Endothelial cell of umbilical vein (primary cell): ENCODE data around the gene NEK8. TPM values are rescaled to one million over a fixed set of nuclear protein-coding genes. Genes with fewer than 3 reads are reported as not detected.

Source experiments
- BruUV-seq: library from RNA; stranded (reverse); fragments of 400-500 nt; replicated peaks from 2 replicates; lab custom pipeline; 2021; lab: Mats Ljungman, UMichigan
- CTCF ChIA-PET: fragments of 300-600, 350-600 bp; sonication (Branson Sonifier 250); formaldehyde crosslinking; loops from one replicate; lab custom pipeline; 2021; ENCODE audit warnings: antibody characterized with exemption, inconsistent platforms; lab: Charles Lee
- POLR2A ChIA-PET: fragments of 300-600, 350-600 bp; sonication (Branson Sonifier 250); formaldehyde crosslinking; loops from one replicate; lab custom pipeline; 2021; ENCODE audit warnings: antibody characterized with exemption, inconsistent platforms; lab: Charles Lee
- DNase-seq: peaks from one replicate; pipeline ENCODE4 v3.0.0-alpha.2; 2011; ENCODE audit warnings: low read depth, low spot score
- FAIRE-seq: peaks from 2 replicates; lab custom pipeline; 2011; peaks lifted over from hg19 to GRCh38; lab: Jason Lieb, UNC
- H2AFZ ChIP-seq: 2 replicates; pipeline ENCODE4 v1.6.0; 2012; ENCODE audit warnings: low read depth, low read length, control low read depth, inconsistent platforms
- H3K27ac ChIP-seq: 2 replicates; pipeline ENCODE4 v1.5.1; 2011; ENCODE audit warnings: low read depth, mild to moderate bottlenecking, control low read depth, low read length, moderate library complexity; ENCODE audit not compliant: insufficient read depth
- H3K27me3 ChIP-seq, 2 experiments: 2 replicates each; pipeline versions ENCODE4 v1.6.0 to v1.6.1; 2011; ENCODE audit warnings: low read length in 2 of 2, mixed read lengths in 1 of 2; ENCODE audit not compliant: control insufficient read depth in 2 of 2, insufficient read depth in 2 of 2
- H3K36me3 ChIP-seq, 2 experiments: 2 replicates in 1 of 2; 3 replicates in 1 of 2; pipeline ENCODE4 v1.5.1; 2011; ENCODE audit warnings: low read length in 2 of 2, mild to moderate bottlenecking in 1 of 2, moderate library complexity in 1 of 2; ENCODE audit not compliant: control insufficient read depth in 2 of 2, insufficient read depth in 2 of 2; ENCODE audit errors: extremely low read depth in 1 of 2
- H3K4me1 ChIP-seq: 3 replicates; pipeline ENCODE4 v1.5.1; 2011; ENCODE audit warnings: mild to moderate bottlenecking, low read length; ENCODE audit not compliant: control insufficient read depth, insufficient read depth; ENCODE audit errors: extremely low read depth
- H3K4me2 ChIP-seq: 2 replicates; pipeline ENCODE4 v1.6.1; 2011; ENCODE audit warnings: low read length, control low read depth, mixed read lengths; ENCODE audit not compliant: insufficient read depth
- H3K4me3 ChIP-seq, 3 experiments: fragments of 200-600 bp in 1 of 3; sonication (generic), shearing (Covaris generic) in 1 of 3; replicated peaks in 1 of 3; 2 replicates each; pipeline ENCODE4 v1.5.1; 2011 to 2016; ENCODE audit warnings: control low read depth in 3 of 3, low read length in 3 of 3, mild to moderate bottlenecking in 2 of 3, inconsistent platforms in 1 of 3, low read depth in 1 of 3, moderate library complexity in 1 of 3; ENCODE audit not compliant: insufficient read depth in 1 of 3
- H3K79me2 ChIP-seq: 2 replicates; pipeline ENCODE4 v1.6.0; 2012; ENCODE audit warnings: low read length, inconsistent platforms; ENCODE audit not compliant: control insufficient read depth, insufficient read depth
- H3K9ac ChIP-seq: replicated peaks from 2 replicates; pipeline ENCODE3; 2011; ENCODE audit warnings: low read length, control low read depth; ENCODE audit not compliant: insufficient read depth; ENCODE audit errors: extremely low read depth
- H3K9me1 ChIP-seq: replicated peaks from 3 replicates; pipeline ENCODE4 v1.6.0; 2011; ENCODE audit warnings: mild to moderate bottlenecking, low read length; ENCODE audit not compliant: control insufficient read depth, insufficient read depth; ENCODE audit errors: extremely low read depth
- H3K9me3 ChIP-seq: replicated peaks from 2 replicates; pipeline ENCODE4 v1.5.1; 2012; ENCODE audit warnings: low read length, inconsistent platforms; ENCODE audit not compliant: control insufficient read depth, insufficient read depth
- H4K20me1 ChIP-seq: replicated peaks from 2 replicates; pipeline ENCODE3; 2011; ENCODE audit warnings: mild to moderate bottlenecking, low read length; ENCODE audit not compliant: control insufficient read depth, insufficient read depth; ENCODE audit errors: extremely low read depth
- EZH2 ChIP-seq: IDR thresholded peaks from 2 replicates; pipeline ENCODE4 v1.6.1; 2012; ENCODE audit warnings: borderline replicate concordance, low read depth, mild to moderate bottlenecking, moderate library complexity, low read length, inconsistent platforms; ENCODE audit not compliant: severe bottlenecking
- FOS ChIP-seq: IDR thresholded peaks from 2 replicates; pipeline ENCODE4 v1.6.1; 2011; ENCODE audit warnings: mild to moderate bottlenecking, low read length, moderate library complexity, borderline replicate concordance; ENCODE audit not compliant: insufficient read depth
- GATA2 ChIP-seq: IDR thresholded peaks from 2 replicates; pipeline ENCODE4 v1.7.0; 2011; ENCODE audit warnings: low read depth, mild to moderate bottlenecking, moderate library complexity, mixed read lengths, low read length; ENCODE audit not compliant: insufficient read length, insufficient read depth
- JUN ChIP-seq: IDR thresholded peaks from 2 replicates; pipeline ENCODE4 v1.6.1; 2011; ENCODE audit warnings: borderline replicate concordance, low read depth; ENCODE audit not compliant: insufficient read length, insufficient read depth
- MYC ChIP-seq: IDR thresholded peaks from one replicate; pipeline ENCODE4 v1.6.1; 2011; ENCODE audit warnings: mild to moderate bottlenecking, low read depth, low read length
- POLR2A ChIP-seq: IDR thresholded peaks from 2 replicates; pipeline ENCODE4 v1.6.1; 2012; ENCODE audit warnings: low read depth, mild to moderate bottlenecking, control low read depth, low read length
- POLR2AphosphoS5 ChIP-seq: IDR thresholded peaks from 2 replicates; pipeline ENCODE4 v1.6.1; 2012; ENCODE audit warnings: low read depth, mild to moderate bottlenecking, control low read depth, low read length, moderate library complexity; ENCODE audit not compliant: insufficient read depth
- dilution Hi-C: fragments of 300-500 bp; cut with MboI; formaldehyde crosslinking; loops from one replicate; pipeline ENCODE4 v1.15.0; 2019; ENCODE audit warnings: low sequenced_read_pairs; ENCODE audit not compliant: extremely low pct_ligation_motif_present
- intact Hi-C: fragments of 100-400 bp; cut with micrococcal nuclease; formaldehyde crosslinking; loops from one replicate; pipeline ENCODE4 v1.10.0; 2022
- polyA plus RNA-seq, 4 experiments: library from polyadenylated mRNA; depleted of rRNA in 3 of 4; stranded (reverse) in 3 of 4; unstranded in 1 of 4; fragments of >200 nt; gene quantifications; 2 replicates each; pipeline versions ENCODE4 v1.2.1 to v1.2.3, GENCODE V29; 2011 to 2012; ENCODE audit warnings: missing spikeins in 1 of 4
- total RNA-seq: library from RNA; stranded (reverse); gene quantifications from 2 replicates; pipeline ENCODE4 v1.2.3, GENCODE V29; 2021
- TF ChIP-seq, protein P1 (sequence below): IDR thresholded peaks from 2 replicates; pipeline ENCODE4 v1.6.1; 2011; ENCODE audit not compliant: insufficient read depth, insufficient read length
- TF ChIP-seq, protein P2 (sequence below), 2 donors: IDR thresholded peaks; 1 replicate in 1 of 2; 2 replicates in 1 of 2; pipeline ENCODE4 v1.5.1; 2011; ENCODE audit warnings: low read length in 2 of 2, mild to moderate bottlenecking in 2 of 2, moderate library complexity in 2 of 2, control low read depth in 1 of 2, inconsistent platforms in 1 of 2, low read depth in 1 of 2; ENCODE audit not compliant: insufficient read depth in 1 of 2; ENCODE audit errors: extremely low read depth in 1 of 2

NEK8 gene
- total and polyA plus RNA-seq, 2 donors (not counting 3 experiments of a cell fraction or from before 2014, with no cell fraction given): 3.1 to 3.2 TPM

DNA sequence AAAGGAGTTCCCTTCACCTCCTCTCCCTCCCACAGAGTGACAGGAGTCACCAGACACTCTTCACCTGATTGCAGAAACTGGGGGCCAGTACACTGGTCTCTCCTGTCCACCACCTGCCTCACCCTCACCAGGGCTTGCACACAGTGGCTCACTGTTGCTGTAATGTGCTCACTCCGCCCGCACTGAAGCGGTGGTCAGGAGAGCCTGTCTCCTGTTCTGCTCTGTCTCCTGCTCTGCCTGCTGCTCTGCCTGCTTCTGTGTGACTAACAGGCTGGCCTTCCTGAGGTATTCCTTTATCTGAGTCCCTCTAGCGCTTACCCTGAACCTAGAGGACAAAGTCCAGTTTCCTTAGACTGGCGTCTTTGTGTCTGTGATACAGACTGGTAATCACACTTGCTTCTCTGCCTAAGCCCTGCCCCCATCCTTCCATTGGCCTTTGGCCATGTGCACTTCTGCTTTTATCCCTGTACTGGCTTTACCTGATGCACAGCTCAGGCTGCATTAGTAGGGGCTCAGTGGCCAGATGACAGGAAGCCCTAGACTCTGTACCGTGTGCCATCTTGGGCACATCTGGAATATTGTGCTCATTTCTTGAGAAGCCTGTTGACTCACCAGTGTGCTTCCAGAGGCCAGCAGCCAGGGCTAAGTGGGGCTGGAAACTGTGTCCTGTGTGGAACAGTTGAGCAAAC is 30.2 kb upstream of the NEK8 start:
- H3K27me3 ChIP-seq: no peaks in the 10 kb centered on the region
- dilution Hi-C loops (no loop called here), intact Hi-C loops (no loop called here)
- no peaks in the 10 kb centered on the region for H4K20me1 ChIP-seq
- H3K36me3 ChIP-seq: peaks cover 21 to 75% of the 10 kb centered on the region in 2 experiments
- H3K4me2 ChIP-seq: no peak overlapping the region
- POLR2A ChIA-PET: no interaction called here
- H3K79me2 ChIP-seq: no peaks in the 10 kb centered on the region
- H2AFZ ChIP-seq: no peak overlapping the region
- H3K9me1 ChIP-seq: no peaks in the 10 kb centered on the region
- H3K9ac ChIP-seq: no peak overlapping the region
- BruUV-seq: no TSS peak
- no peaks in the 10 kb centered on the region for H3K4me1 ChIP-seq
- no peak overlapping the region for H3K27ac ChIP-seq
- H3K9me3 ChIP-seq: no peaks in the 10 kb centered on the region
- no peak for FAIRE-seq
- CTCF ChIA-PET: interaction anchor here (0.9 kb wide), 1 partner anchor 10 kb away, joined by 3 read pairs; no protein-coding TSS in a partner anchor
- no peak for DNase-seq
- TF ChIP-seq POLR2A: no peak
- TF ChIP-seq, protein P1, sequence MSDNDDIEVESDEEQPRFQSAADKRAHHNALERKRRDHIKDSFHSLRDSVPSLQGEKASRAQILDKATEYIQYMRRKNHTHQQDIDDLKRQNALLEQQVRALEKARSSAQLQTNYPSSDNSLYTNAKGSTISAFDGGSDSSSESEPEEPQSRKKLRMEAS: no peak
- no peak for TF ChIP-seq GATA2
- no peak for TF ChIP-seq MYC
- no peak for TF ChIP-seq FOS
- no peak for TF ChIP-seq JUN
- TF ChIP-seq EZH2: no peak
- TF ChIP-seq, protein P2, sequence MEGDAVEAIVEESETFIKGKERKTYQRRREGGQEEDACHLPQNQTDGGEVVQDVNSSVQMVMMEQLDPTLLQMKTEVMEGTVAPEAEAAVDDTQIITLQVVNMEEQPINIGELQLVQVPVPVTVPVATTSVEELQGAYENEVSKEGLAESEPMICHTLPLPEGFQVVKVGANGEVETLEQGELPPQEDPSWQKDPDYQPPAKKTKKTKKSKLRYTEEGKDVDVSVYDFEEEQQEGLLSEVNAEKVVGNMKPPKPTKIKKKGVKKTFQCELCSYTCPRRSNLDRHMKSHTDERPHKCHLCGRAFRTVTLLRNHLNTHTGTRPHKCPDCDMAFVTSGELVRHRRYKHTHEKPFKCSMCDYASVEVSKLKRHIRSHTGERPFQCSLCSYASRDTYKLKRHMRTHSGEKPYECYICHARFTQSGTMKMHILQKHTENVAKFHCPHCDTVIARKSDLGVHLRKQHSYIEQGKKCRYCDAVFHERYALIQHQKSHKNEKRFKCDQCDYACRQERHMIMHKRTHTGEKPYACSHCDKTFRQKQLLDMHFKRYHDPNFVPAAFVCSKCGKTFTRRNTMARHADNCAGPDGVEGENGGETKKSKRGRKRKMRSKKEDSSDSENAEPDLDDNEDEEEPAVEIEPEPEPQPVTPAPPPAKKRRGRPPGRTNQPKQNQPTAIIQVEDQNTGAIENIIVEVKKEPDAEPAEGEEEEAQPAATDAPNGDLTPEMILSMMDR (IDR thresholded peaks at IDR 0.05; ENCODE audit: extremely low read depth in 1 of 2, insufficient read depth in 1 of 2, low read depth in 1 of 2, low read length in 2 of 2): no peak
- no peak for TF ChIP-seq POLR2AphosphoS5
- H3K4me3 ChIP-seq: no peak overlapping the region
